HG03558 (cell line): ENCODE data around the gene ATP5ME.

Source experiments
- ATAC-seq: cut with Tn5 transposase; IDR thresholded peaks from one replicate; pipeline ENCODE4 v1.9.1; 2021; ENCODE audit warnings: moderate number of reproducible peaks; ENCODE audit not compliant: unreplicated experiment; ENCODE audit errors: extremely low read depth

The ATP5ME gene

DNA sequence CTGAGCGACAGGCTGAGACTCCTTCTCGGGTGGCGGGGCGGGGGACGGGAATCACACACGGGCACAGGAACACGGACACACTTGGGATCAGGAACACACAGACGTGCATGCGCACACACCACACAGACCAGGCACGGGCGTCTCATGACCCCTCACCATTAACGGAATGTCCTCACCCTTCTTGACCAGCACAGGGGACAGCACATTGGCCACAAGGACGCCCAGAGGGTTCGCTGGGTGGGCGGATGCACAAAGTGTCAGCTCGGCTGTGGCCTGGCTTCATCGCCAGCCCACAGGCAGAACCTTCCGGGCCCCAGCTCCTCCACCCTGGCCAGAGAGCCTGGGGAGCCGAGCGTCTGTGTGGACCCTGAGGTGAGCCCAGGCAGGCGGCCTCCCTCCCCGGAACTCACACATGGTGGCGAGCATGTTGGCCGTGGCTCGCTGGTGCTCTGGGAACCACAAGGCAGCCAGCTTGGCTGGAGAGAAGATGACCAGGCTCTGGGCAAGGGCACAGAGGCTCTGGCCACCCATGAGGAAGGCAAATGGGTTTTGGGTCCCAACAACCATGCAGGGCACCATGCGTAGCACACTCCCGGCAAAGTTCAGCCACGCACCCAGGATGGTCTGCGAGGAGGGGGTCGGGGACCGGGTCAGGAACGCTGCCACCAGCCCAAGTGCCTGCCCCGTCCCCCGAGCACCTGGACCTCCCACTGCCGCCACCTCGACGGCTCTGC, 11.8 kb upstream of the ATP5ME start:
- no peak for ATAC-seq

DNA sequence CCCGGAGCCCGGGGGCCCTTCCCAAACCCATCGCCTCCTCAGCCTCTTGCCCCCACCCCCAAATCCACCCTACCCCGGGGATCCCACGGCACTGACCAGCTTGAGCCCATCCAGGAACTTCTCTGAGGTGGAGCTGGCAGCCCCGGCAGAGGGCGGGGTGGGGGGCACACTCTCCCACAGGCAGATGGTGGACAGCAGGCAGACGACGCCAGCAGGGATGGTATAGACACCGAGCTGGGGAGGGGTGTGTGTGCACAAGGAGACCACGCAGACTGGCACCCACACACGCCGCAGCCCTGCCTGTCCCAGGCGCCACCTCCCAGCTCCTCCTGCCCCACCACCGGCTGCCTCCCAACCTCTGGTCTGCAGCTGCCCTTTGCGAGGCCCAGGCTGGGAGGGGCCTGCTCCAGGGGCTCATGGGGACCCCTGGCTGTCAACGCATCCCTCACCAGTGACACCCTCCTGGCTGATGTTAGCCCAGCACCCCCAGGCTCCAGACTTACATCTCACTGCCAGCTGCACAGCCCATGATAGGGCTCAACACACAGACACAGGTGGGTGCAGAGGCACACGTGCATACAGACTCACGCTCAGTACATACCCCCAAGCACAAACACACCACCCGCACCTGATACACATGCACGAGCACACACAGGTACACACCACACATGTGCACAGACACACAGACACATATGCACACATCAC, 10.7 kb upstream of the ATP5ME start:
- no peak for ATAC-seq

DNA sequence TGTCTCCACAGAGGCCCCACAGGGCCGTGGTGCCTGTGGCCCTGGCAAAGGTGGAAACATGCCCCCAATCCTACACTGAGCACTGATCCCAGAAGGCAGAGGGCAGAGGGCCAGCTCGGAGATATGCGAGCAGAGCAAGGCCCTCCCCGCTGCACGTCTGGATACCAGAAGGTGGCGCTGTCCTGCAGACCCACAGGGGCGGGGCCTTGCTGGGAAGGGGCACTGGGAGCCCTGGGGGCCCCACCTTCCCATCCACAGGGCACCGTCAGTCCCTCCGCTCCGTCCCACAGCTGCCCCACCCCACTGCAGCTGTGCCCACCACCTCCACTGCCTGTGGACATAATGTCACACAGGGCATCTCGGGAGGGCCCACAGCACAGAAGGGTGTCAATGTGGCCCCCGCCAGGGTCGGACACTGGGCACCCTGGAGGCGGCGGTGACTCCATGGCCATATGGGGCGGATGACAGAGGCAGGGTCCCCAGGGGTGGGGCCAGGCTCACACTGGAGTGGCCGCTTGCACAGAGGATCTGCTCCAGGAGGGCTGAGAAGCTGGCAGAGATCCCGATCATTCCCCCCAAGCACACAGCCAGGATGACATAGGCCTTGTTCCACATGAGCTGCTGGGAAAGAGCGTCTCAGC, 10.0 kb upstream of the ATP5ME start:
- no peak for ATAC-seq

DNA sequence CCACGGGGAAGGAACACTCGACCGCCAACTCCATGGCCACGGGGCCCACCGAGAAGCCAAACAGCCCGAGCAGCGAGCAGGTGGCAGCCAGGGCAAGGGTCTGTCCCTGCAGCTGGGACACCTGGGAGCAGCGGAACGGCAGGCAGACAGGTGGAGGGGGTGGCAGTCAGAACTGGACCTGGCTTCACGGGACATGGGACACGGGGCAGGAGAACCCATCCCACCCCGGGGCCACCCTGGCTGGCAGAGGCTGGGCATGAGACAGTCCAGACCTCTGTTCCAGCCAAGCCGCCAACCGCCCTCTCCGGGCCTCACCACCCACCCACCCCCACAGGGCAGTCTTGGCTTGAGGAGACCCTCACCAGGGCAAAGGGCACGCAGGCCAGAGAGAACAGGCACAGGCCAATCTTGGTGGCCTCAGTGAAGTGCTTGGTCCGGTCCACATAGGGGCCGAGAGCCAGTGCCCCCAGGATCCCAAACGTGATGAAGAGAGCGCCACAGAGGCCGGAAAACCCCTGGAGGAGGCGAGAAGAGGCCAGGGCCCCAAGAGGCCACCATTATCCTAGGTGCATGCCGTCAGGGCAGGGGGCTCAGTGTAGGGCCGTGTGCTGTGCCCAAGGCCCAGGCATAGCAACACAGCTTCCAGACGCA, 9.3 kb upstream of the ATP5ME start:
- ATAC-seq = no peak

DNA sequence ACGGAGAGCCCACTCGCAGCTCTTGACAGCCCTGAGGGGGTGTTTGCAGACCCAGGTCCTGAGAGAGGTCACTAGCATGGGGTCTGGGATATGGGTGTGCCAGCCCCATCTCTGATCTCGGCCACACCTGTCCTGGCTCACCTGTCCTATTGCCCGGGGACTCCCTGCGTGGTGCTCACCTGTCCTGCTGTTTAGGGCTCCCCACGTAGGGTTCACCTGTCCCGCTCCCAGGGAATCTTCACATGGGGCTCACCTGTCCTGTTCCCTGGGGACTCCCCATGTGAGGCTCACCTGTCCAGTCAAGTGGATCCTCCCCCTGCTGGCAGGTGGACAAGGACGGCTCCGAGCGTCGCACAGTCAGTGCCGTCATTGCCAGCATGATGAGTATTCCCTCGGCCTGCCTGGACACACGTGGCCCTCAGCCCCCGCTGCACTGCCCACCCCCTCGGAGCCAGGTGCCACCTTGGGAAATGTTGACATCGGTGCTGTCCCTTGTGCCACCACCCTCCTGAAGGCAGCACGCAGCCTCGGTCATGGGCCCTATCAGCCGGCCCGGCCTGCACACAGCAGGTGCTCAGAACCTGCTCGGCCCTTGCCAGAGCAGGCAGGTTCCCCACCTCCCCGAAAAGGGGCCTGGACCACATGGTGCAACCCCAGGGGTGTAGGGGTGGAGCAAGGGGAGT, 8.6 kb upstream of the ATP5ME start:
- ATAC-seq = no peak

DNA sequence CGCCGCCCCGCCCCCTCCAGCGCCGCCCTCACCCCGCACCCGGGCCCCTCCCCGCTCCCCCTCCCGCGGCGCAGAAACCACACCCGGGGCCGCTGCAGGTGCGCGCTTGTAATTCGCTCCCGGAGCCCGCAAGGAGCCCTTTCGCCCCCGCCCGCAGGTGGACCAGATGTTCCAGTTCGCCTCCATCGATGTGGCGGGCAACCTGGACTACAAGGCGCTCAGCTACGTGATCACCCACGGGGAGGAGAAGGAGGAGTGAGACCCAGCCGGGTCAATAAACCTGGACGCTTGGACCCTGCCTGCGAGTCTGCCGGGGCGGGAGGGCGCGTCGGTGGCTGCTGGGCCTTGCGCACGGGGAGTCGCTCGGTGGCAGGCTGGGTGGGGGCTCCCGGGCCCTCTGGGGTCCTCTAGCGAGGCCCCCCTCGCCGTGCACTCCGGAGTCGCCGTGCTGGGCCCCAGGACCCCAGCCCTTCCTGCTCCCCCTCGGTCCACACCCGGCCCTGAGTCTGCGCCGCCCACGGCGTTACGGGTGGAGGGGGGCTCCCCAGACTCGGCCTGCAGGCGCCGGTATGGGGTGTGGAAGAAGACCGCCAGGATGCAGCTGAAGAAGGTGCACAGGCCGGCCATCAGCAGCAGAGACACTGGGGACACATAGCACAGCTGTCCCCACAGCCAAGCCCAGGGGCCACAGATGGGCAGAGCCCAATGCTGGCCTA, 7.8 kb upstream of the ATP5ME start:
- ATAC-seq = no peak

DNA sequence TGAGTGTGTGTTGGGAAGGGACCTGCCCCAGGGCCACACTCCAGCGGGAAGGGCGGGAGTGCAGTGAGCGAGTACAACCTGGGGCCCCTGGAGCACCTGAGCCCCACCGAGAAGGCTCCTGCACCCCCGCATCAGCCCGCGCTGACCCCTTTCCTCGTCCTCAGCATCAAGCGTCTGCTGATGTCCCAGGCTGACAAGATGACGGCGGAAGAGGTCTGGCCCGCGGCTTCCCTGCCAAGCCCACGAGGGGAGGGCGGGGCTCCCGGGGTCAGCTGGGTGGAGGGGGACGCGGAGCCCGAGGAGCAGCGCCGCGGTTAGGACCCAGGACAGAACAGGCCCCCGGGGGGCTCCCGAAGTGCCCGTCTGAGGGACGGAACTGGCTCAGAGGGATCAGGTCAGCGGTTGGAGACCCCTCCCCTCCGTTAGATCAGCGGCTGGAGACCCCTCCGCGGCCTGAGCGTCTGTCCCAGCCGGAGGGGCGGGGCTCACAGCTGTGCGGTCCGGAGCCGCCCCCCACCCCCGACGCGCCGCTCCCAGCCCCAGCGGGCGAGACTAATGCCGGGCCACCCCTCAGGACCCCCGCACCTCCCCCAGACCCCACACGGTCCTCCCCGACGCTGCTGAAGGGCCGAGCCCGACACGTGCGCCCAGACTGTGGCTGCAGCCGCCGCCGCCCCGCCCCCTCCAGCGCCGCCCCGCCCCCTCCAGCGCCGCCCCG, 7.0 kb upstream of the ATP5ME start:
- no peak for ATAC-seq

DNA sequence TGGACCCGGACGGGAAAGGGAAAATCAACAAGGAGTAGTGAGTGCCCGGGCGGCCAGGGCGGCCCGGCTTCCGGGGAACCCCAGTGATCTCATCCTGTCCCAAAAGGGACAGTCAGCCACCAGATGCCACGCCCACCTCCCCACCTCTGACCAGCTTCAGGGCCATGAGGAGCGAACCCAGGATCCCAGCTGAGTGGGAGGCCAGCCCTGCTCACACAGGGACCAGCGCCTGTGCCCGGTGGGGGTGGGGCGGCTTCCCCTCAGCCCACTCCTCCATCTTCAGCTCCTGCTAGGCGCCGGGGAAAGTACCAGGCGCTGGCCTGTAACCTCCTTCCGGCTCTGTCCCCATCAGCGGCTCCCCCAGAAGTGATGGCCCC, 6.5 kb upstream of the ATP5ME start:
- ATAC-seq = no peak

DNA sequence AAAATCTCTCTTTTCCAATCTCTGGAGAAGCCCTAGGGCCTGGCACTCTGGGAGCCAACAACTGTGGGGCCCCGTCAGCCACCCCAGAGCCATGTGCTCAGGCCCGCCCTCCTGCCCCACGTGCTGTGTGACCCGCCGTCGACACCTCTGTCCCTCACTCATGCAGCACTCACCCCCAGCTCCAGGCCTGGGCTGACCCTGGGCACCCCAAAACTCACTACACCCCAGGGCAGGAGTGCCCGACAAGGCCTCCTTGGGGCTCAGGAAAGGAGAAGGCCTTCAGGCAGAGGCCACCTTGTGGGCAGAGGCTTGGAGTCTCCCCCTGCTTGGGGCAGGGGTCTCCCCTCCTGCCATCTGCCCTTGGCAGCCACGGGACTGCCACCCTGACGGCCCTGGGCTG, 6.0 kb upstream of the ATP5ME start:
- ATAC-seq = no peak

DNA sequence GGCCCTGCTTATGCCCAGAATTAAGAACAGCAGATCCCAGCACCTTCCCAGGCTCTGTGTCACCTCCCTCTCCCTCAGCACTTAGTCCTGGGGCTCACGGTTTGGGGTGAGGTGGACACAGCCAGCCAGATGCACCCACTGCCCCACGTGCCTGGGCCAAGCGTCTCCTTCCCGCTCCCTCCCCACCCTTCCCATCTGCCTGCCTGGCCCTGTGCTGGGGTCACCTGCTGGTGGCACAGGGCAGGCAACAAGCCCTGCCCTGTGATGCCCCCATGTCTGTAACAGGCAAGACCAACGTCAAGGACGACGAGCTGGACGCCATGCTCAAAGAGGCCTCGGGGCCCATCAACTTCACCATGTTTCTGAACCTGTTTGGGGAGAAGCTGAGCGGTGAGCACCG, 5.6 kb upstream of the ATP5ME start:
- ATAC-seq = no peak

DNA sequence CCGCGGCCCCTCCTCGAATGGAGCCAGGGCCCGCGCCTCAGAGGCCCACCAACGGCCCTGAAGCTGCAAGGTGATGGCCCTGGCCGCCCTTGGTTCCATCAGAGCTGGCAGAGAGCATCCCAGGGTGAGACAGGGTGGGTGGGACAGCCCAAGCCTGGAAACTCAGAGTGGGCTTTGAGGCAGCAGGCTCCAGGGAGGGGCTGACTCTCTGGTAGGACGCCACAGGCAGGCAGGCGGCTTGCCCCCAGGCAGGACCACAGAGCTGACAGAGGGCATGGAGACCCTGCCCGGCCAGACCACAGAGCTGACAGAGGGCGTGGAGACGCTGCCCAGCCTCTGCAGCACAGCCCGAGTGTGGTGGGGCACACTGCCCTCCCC, 5.0 kb upstream of the ATP5ME start:
- no peak for ATAC-seq

DNA sequence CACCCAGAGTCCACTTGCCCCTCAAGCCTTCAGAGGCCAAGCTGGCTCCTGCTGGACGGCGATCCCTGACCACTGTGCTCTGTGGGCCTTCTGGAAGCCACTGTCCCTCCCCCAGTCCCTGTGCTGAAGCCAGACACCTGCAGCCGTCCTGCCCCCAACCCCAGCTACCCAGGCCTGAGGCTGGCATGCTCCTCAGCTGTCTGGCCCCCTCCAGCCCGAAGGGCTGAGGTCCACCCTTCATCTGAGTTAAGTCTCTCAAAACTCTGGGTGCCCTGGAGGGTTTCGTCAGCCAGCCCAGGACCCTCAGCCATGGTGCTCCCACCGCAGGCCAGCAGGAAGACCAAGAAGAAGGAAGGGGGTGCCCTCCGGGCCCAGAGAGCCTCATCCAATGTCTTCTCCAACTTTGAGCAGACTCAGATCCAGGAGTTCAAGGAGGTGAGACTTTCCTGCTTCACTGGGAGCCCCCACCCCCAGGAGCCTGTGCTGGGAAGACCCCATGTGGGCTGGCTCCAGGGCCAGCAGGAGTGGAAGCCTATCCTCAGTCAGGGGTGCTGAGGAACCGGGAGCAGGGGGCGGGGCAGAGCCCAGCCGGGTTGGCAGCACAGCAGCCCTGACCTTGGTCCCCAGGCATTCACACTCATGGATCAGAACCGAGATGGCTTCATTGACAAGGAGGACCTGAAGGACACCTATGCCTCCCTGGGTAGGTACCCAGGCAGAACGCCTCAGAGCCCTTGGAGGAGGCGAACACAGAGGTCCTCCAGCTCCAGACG, 4.4 kb upstream of the ATP5ME start:
- ATAC-seq = no peak

DNA sequence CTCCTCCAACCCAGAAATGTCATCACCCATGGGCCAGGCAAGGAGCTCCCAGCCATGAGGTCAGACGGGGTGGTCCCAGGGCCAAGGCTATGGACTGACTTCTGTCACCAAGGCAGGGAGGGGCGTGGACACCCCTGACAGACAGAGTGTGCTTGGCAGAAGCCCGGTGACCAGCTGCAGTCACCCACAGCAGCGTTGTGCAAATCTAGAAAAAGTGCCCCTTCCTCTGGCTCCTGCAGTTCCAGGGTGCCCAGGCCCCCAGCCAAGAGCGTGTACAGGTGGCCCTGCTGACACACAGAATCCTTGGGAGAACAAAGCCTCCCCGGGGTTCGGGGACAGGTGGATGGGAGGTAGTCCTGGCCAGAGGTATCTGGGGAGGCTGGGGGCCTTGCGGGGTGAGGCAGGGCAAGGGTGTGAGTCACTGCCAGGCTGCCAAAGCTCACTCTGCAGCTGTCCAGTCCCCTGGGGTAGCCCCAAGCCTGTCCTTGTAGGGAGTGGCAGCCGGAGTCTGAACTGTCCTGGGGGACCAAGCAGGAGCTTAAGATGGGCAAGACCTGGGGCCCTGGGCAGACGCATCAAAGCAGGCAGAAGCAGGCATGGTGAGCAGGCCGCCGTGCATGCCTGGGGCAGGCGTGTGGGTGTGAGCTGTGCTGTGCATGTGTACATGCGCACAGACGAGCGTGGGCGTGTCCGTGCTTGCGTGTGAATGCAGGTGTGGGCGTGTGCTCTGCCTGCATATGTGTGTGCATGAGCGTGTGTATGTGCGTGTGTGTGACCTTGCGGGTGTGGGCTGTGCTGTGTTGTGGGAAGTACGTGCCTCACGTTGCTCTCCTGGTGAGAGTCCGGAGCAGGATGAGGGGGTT, 3.6 kb upstream of the ATP5ME start:
- no peak for ATAC-seq

DNA sequence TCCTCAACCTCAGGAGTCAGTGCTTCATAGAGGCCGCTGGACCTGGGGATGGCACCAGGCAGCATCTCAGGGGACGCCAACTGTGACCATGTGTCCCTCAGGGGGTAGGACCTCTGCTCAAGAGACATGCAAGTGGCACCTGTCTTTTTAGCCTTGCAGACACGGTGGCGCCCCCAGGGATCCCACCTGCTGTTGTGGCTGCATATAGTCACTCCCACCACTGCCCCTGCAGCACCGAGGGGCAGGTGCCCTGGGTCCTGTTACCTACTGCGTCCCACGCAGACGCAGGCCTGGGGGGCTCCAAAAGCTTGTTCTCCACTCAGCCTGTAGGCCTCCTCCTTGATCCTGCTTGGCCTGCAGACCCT, 2.8 kb upstream of the ATP5ME start:
- no peak for ATAC-seq

DNA sequence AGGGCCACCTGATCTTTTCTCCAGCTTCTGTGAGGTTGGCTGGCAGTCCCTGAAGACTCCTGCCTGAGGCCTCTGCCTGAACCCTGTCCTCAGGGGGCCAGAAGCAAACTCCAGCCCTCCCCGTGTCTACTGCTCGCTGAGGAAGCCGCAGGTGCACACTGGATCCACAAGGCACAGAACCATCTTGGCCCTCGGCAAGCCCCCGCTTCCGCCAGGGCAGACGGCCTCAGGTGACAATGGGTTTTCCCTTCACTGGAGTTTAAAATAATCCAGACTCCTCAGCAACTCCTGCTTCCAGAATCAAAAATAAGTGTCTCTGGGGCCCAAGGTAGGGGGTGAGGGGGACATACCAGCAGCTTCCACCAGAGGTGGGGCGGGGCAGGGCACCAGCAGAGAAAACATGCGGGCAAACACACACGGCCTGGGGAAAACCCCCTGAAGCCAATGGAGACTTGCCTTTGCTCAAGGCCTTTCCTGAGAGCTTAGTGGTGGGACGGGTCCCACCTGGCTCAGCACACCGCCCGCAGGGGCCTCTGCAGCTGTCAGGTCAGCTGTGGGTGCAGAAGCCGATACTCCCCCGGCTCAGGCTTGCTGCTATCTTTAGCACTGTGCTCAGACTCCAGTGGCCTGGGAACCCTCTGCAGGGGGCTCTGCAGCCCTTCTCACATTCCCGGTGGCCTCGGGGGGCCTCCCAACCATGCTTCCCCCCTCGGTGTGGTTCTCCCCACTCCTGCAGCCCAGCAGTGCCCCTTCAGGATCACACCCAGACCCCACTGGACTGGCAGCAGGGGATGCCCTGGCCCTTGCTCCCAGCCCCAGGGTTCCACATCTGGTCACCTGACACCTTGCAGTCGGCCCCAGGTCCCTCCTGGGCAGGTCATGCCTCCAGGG, 2.1 kb upstream of the ATP5ME start:
- no peak for ATAC-seq

DNA sequence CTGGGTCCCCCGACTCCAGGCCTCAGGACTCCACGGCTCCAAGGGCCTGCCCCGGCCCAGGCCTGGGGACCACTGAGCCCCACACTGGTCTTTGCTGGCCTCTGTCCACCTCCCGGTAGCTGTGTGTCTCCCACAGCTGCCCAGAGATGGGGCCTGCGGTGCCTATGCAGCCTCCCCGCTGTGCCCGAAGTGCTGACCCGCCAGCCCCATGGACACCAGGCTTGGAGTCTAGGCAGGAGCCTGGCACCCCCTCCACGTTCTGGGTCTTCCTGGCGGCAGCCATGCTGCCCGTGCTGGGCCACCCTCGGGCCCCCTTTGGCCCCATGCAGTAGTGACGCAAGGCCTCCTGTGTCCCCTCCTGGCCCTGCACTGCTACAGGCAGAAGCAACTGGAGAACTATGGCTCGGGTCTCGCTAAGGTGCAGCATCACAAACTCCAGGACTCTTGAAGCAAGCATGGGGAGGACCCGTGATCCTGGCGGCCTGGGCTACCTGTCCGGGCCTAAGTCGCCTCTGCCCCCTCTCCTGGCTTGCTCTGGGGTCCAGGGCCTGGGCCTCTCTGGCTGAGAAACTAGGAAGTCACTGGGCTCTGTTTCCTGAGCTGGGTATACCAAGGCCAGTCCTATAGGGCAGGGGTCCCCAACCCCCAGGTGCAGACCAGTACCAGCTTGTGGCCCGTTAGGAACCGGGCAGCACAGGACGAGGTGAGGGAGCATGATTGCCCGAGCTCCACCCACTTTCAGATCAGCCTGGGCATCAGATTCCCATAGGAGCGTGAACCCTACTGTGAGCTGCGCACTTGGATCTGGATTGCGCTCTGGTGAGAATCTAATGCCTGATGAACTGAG, 1.2 kb upstream of the ATP5ME start:
- ATAC-seq = no peak
